HG03439 (cell line): ENCODE data around the gene COL6A3.

Source experiments
- ATAC-seq: cut with Tn5 transposase; IDR thresholded peaks from one replicate; pipeline ENCODE4 v1.9.1; 2021; ENCODE audit warnings: mild to moderate bottlenecking, moderate library complexity; ENCODE audit not compliant: unreplicated experiment

Gene COL6A3

GRCh38 chr2:237445611-237446337, 31.8 kb upstream of the COL6A3 start:
- ATAC-seq, result no peak

GRCh38 chr2:237444071-237444470, 30.1 kb upstream of the COL6A3 start:
- ATAC-seq, result no peak

- ATAC-seq, result no peak
These were observed 27.8 kb upstream of the COL6A3 start for GRCh38 chr2:237441605-237442274.

GRCh38 chr2:237440819-237441281, 26.9 kb upstream of the COL6A3 start:
- no peak for ATAC-seq

GRCh38 chr2:237438080-237438940, 24.3 kb upstream of the COL6A3 start:
- ATAC-seq, result no peak

GRCh38 chr2:237437566-237437965, 23.6 kb upstream of the COL6A3 start:
- no peak for ATAC-seq

- ATAC-seq, result no peak
These were observed 22.1 kb upstream of the COL6A3 start for GRCh38 chr2:237435844-237436587.

GRCh38 chr2:237434866-237435311, 20.9 kb upstream of the COL6A3 start:
- ATAC-seq, result no peak

GRCh38 chr2:237433920-237434676, 20.1 kb upstream of the COL6A3 start:
- no peak for ATAC-seq

GRCh38 chr2:237432484-237433092, 18.6 kb upstream of the COL6A3 start:
- no peak for ATAC-seq

- ATAC-seq, result no peak
These were observed 17.9 kb upstream of the COL6A3 start for GRCh38 chr2:237431837-237432236.

- no peak for ATAC-seq
These were observed 17.4 kb upstream of the COL6A3 start for GRCh38 chr2:237431372-237431771.

- ATAC-seq, result no peak
These were observed 16.9 kb upstream of the COL6A3 start for GRCh38 chr2:237430861-237431260.

GRCh38 chr2:237429753-237430152, 15.8 kb upstream of the COL6A3 start:
- ATAC-seq, result no peak

- peak; percentile 59 for ATAC-seq
These were observed 14.0 kb upstream of the COL6A3 start for GRCh38 chr2:237427769-237428506.

- ATAC-seq, result no peak
These were observed 12.6 kb upstream of the COL6A3 start for GRCh38 chr2:237426517-237426916.

GRCh38 chr2:237425320-237425719, 11.4 kb upstream of the COL6A3 start:
- no peak for ATAC-seq

GRCh38 chr2:237424544-237424943, 10.6 kb upstream of the COL6A3 start:
- ATAC-seq, result no peak

- no peak for ATAC-seq
These were observed 9.9 kb upstream of the COL6A3 start for GRCh38 chr2:237423891-237424290.
